Body of pancreas (tissue), 4 donors: ENCODE results near the gene STPG3. TPM values are rescaled to one million over a fixed set of nuclear protein-coding genes. Genes with fewer than 3 reads are reported as not detected.

Source experiments
- ATAC-seq: fragments of 150-250 bp; one replicate; pipeline ENCODE4 v1.9.1; 2016
- DNase-seq, 4 donors: peaks; one replicate each; pipeline ENCODE4 v3.0.0-alpha.2; 2019
- H3K27ac ChIP-seq, 4 donors: fragments of 200-600 bp; sonication (generic); 1 replicate in 3 of 4; 2 replicates in 1 of 4; pipeline versions ENCODE4 v1.5.1 to v1.6.1; 2016 to 2019; ENCODE audit warnings: mild to moderate bottlenecking in 1 of 4, mixed read lengths in 1 of 4, moderate library complexity in 1 of 4
- H3K27me3 ChIP-seq, 2 donors: fragments of 200-600 bp; sonication (generic); one replicate each; pipeline ENCODE4 v1.6.0; 2016; ENCODE audit warnings: mild to moderate bottlenecking in 1 of 2
- H3K36me3 ChIP-seq, 2 donors: fragments of 200-600 bp; sonication (generic); replicated peaks in 1 of 2; 2 replicates each; pipeline ENCODE4 v1.5.1; 2016; ENCODE audit warnings: low read depth in 2 of 2; ENCODE audit not compliant: insufficient read depth in 1 of 2
- H3K4me1 ChIP-seq: fragments of 200-600 bp; sonication (generic); one replicate; pipeline ENCODE4 v1.6.0; 2016
- H3K4me3 ChIP-seq, 2 donors: fragments of 200-600 bp; sonication (generic); 1 replicate in 1 of 2; 2 replicates in 1 of 2; pipeline ENCODE4 v1.5.1; 2016 to 2019
- H3K9me3 ChIP-seq, 3 donors: fragments of 200-600 bp; sonication (generic); 1 replicate in 2 of 3; 2 replicates in 1 of 3; pipeline ENCODE4 v1.5.1; 2016
- CTCF ChIP-seq, 7 experiments: fragments of 450-650 bp in 4 of 7; fragments of 200-600 bp in 3 of 7; sonication (generic) in 3 of 7; IDR thresholded peaks; one replicate each; pipeline ENCODE4 v1.5.1; 2016 to 2019; ENCODE audit warnings: antibody characterized with exemption in 7 of 7
- POLR2A ChIP-seq, 3 donors: fragments of 450-650 bp; IDR thresholded peaks; one replicate each; pipeline ENCODE4 v1.6.1; 2016; ENCODE audit warnings: antibody characterized with exemption in 3 of 3, mild to moderate bottlenecking in 2 of 3
- whole genome bisulfite sequencing, 2 donors: methylation state at CpG; one replicate each; pipeline ENCODE4 v1.1.5; 2017; 5-methylcytosine and 5-hydroxymethylcytosine counted together
- intact Hi-C: fragments of 100-400 bp; cut with DNase I; formaldehyde crosslinking; loops from one replicate; pipeline ENCODE4 v1.15.1; 2023
- total RNA-seq, 2 donors: library from RNA; depleted of rRNA; stranded (reverse); fragments of >200 nt; gene quantifications; one replicate each; pipeline ENCODE4 v1.1.0, GENCODE V29; 2016

The STPG3 gene
- total RNA-seq, 2 donors from 2014 or later = not detected

- no peak for DNase-seq
- Histone ChIP-seq H3K4me3 (no peak overlapping the region), H3K36me3 (no peaks in the 10 kb centered on the region), H3K27me3 (no peaks in the 10 kb centered on the region), H3K9me3 (no peaks in the 10 kb centered on the region), H3K4me1 (peaks cover 46% of the 10 kb centered on the region), H3K27ac (no peak overlapping the region)
- no peak for TF ChIP-seq CTCF (IDR thresholded peaks at IDR 0.05)
- no peak for TF ChIP-seq POLR2A (IDR thresholded peaks at IDR 0.05)
- intact Hi-C loops = no loop called here
- 34 to 43% methylated on average over 7 of the region's 7 CpGs for WGBS, 2 donors
- no peak for ATAC-seq
These were observed 44.5 kb upstream of the STPG3 start for GRCh38 chr9:137206602-137207001.

GRCh38 chr9:137211532-137211931 lies 39.6 kb upstream of the STPG3 start:
- Histone ChIP-seq H3K9me3 (no peaks in the 10 kb centered on the region), H3K27ac (no peak overlapping the region), H3K36me3 (no peaks in the 10 kb centered on the region), H3K27me3 (no peaks in the 10 kb centered on the region), H3K4me3 (no peak overlapping the region), H3K4me1 (peaks cover 6% of the 10 kb centered on the region)
- TF ChIP-seq CTCF (IDR thresholded peaks at IDR 0.05) = no peak
- no peak for TF ChIP-seq POLR2A (IDR thresholded peaks at IDR 0.05)
- no peak for DNase-seq
- WGBS, 2 donors = 76 to 88% methylated on average over 11 to 13 of the region's 13 CpGs
- intact Hi-C loops = no loop called here
- ATAC-seq = no peak

DNA sequence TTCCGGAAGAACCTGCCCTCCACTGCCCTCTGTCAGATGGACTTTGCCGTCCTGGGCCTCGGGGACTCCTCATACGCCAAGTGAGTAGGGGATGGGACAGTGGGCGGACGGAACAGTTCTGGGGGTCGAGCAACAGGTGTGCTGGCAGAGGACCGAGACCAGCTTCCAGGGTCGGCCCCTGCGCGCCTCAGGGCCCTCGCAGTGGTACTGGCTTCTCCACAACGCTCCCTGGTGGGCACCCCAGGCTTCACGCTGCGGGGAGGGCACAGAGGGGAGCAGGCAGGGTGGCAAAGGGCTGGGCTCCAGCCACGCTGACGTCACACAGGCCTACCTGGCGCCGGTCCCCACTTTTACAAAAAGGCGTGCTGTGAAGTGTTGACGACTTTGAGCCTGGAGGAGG lies 38.6 kb upstream of the STPG3 start:
- H3K27me3 ChIP-seq = no peaks in the 10 kb centered on the region
- DNase-seq = no peak
- H3K4me1 ChIP-seq = peaks cover 9% of the 10 kb centered on the region
- H3K9me3 ChIP-seq = no peaks in the 10 kb centered on the region
- no peaks in the 10 kb centered on the region for H3K36me3 ChIP-seq
- intact Hi-C loops = no loop called here
- H3K4me3 ChIP-seq = no peak overlapping the region
- no peak for ATAC-seq
- H3K27ac ChIP-seq = no peak overlapping the region
- no peak for TF ChIP-seq CTCF (IDR thresholded peaks at IDR 0.05)
- TF ChIP-seq POLR2A (IDR thresholded peaks at IDR 0.05) = no peak
- 78 to 82% methylated on average over 21 of the region's 21 CpGs for WGBS, 2 donors

GRCh38 chr9:137213160-137214060 lies 37.7 kb upstream of the STPG3 start:
- 89 to 94% methylated on average over 34 to 43 of the region's 49 CpGs for WGBS, 2 donors
- ATAC-seq (no peak), DNase-seq (no peak)
- Histone ChIP-seq H3K9me3 (no peaks in the 10 kb centered on the region), H3K27ac (no peak overlapping the region), H3K27me3 (no peaks in the 10 kb centered on the region), H3K4me1 (peaks cover 18% of the 10 kb centered on the region), H3K4me3 (no peak overlapping the region), H3K36me3 (no peaks in the 10 kb centered on the region)
- intact Hi-C loops = no loop called here
- TF ChIP-seq CTCF (IDR thresholded peaks at IDR 0.05) (peak in 1 of 7 experiments; percentile 17), POLR2A (IDR thresholded peaks at IDR 0.05) (no peak)

DNA sequence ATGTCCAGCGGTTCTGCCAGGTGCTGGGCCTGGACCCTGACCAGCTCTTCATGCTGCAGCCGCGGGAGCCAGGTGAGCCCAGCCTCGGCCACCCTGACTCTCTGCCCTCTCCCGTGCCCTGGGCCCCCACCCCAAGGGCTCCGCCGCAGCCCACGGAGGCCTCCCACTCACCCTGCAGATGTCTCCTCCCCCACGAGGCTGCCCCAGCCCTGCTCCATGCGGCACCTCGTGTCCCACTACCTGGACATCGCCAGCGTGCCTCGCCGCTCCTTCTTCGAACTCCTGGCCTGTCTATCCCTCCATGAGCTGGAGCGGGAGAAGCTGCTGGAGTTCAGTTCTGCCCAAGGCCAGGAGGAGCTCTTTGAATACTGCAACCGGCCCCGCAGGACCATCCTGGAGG lies 36.5 kb upstream of the STPG3 start:
- ATAC-seq = no peak
- peaks cover 30% of the 10 kb centered on the region for H3K4me1 ChIP-seq
- no peak overlapping the region for H3K4me3 ChIP-seq
- intact Hi-C loops = no loop called here
- H3K27me3 ChIP-seq = no peaks in the 10 kb centered on the region
- no peak overlapping the region for H3K27ac ChIP-seq
- H3K36me3 ChIP-seq = no peaks in the 10 kb centered on the region
- no peaks in the 10 kb centered on the region for H3K9me3 ChIP-seq
- TF ChIP-seq CTCF (IDR thresholded peaks at IDR 0.05) (no peak), POLR2A (IDR thresholded peaks at IDR 0.05) (no peak)
- 89 to 95% methylated on average over 18 of the region's 19 CpGs for WGBS, 2 donors
- DNase-seq = no peak
